GM13976 (cell line): Measurements from ENCODE around the gene AUTS2.

Source experiments
- DNase-seq: peaks from one replicate; pipeline ENCODE4 v3.0.0; 2012; ENCODE audit warnings: low spot score
- in situ Hi-C: fragments of 300-500 bp; cut with MboI; formaldehyde crosslinking; loops from one replicate; pipeline ENCODE4 v1.12.0; 2022; ENCODE audit warnings: low sequenced_read_pairs, mixed read lengths, inconsistent platforms; ENCODE audit not compliant: unreplicated experiment
- TF ChIP-seq, protein P1 (sequence below): IDR thresholded peaks from 2 replicates; pipeline ENCODE4 v1.5.1; 2012; ENCODE audit warnings: borderline replicate concordance, mild to moderate bottlenecking; ENCODE audit not compliant: insufficient read depth; ENCODE audit errors: extremely low read depth, missing control alignments, control extremely low read depth

The AUTS2 gene

DNA sequence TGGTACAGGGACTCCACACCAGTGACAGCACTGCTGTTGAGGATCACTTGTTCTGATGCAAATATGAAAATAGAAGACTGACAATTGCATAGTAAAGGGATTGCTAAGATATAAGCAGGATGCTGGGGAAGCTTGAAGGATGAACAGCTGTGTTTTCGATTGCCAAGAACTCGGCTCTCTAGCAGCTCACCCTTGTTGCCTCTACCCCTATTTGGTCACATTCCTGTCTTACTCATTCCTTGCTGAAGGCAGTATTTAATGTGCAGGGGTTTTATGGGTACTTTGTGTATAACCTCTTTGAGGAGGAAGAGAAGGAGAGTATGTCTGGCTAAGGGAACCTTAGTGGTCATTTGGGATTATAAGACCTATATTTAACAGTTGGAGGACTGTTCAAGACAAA lies 218.8 kb downstream of the AUTS2 start:
- no peak for DNase-seq
- in situ Hi-C loops, result no loop called here
- TF ChIP-seq, protein P1, sequence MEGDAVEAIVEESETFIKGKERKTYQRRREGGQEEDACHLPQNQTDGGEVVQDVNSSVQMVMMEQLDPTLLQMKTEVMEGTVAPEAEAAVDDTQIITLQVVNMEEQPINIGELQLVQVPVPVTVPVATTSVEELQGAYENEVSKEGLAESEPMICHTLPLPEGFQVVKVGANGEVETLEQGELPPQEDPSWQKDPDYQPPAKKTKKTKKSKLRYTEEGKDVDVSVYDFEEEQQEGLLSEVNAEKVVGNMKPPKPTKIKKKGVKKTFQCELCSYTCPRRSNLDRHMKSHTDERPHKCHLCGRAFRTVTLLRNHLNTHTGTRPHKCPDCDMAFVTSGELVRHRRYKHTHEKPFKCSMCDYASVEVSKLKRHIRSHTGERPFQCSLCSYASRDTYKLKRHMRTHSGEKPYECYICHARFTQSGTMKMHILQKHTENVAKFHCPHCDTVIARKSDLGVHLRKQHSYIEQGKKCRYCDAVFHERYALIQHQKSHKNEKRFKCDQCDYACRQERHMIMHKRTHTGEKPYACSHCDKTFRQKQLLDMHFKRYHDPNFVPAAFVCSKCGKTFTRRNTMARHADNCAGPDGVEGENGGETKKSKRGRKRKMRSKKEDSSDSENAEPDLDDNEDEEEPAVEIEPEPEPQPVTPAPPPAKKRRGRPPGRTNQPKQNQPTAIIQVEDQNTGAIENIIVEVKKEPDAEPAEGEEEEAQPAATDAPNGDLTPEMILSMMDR, result no peak

DNA sequence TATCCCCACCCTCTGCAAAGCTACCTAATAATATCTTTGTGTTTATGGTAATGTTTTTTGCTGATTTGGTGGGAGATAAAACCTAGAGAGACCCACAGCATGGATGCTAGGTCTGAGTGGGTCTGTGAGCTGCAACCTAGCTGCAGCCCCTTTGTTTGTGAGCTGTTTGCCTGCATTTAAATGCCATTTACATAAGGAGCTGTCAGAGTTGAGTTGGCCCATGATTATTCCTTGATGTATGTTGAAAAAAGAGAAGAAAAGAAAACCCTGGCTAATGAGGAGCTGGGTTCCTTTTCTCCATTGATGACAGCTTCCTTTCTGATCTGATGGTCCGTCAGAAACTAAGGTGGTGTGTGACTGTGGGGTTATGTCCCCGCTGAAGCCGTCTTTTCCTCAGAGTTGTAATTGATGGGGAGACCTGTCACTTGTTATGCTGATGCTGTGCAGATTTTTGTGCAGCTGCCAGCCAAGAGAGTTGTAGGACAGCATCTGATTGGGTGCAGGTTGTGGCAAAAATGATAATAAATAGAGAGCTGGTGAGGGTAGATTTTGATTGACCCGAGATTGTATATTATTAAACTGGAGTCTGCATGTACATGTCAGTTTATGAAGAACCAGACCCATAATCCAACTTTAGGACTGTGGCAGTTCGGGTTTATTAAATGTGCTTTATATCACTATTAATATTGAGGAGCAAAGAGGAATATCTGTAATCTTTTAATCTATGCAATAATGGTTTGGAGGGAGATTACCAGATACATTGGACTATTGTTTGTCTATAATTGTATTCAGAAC lies 219.8 kb downstream of the AUTS2 start:
- in situ Hi-C loops, result no loop called here
- TF ChIP-seq, protein P1, result no peak
- DNase-seq, result no peak

DNA sequence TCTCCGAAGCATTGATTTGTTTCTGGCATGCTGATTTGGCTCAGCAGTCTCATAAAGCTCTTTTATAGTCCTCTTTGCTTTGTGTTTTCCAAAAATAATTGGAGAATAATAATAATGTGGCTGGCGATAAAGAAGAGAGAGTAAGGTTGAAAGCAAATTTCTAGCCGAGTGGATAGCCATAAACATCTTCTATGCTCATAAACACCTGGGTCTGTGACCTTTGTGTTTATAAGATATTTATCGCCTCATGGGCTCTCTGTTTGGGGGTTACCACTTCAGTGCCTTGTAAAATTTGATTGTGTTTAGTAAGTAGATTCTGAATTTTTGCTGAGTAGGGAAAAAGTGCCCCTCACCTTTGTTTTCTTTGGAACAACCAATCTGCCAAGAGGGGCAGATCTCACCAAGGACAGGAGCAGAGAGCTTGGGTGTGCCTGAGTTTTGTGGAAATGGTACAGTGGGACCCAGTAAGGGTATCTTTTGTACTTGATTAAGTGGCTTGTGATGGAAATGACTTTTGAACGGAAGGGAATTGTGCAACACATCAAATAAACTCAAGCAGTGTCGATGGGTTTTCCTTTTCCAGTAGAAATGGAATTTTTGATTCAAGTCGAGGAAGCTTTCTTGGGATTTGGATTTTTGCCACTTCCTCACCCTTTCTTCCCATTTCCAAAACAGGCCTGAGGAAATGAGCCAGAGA lies 220.5 kb downstream of the AUTS2 start:
- no peak for DNase-seq
- in situ Hi-C loops, result no loop called here
- TF ChIP-seq, protein P1, result no peak

DNA sequence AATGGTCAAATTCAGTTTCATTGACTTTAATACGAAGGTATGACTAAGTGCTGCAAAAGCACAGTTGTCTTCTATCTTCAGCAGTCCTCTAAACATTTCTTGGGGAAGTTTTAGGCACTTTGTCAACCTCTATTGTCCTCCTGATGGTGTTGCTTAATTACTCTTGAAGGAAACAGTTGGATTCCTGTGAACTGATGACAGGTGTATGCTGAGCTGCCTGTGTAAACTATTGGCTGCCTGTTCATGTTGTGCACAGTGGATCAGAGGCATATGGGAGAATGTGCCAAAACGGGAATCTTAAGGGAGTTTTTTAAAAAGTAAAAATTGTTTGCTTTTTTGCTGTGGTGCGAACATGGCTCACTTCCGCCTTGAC lies 221.0 kb downstream of the AUTS2 start:
- in situ Hi-C loops, result no loop called here

DNA sequence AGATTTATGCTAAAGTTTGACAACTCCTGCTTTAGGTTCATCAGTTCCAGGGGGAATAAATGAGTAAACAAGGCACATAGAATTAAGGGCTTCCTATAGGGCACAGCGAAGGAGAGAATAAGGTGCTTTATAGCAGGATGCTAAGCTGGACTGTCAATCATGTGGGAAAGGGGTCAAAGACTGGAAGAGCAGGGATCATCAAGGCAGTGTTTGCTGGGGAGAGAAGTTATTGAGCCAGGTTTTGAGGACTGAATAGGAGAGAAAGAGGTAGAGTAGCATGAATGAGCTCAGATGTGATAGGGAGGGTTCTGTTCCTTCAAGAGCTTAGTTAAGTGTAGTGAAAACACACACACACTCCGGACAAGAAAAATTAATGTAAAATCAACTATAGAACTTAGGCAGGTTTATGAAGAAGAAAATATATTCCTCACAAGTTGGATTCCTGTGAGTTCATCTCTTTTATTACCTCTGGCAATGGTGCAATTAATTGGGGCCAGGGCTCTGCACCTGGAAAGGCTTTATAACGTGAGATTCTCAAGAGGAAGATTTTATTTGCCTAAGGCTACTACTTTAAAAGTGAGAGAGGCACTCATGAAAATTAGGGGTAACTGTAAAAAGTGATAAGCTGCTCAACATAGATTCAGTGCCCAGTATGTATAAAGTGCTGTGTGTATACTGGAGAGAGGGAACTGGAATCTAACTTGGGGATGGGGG lies 222.4 kb downstream of the AUTS2 start:
- in situ Hi-C loops, result no loop called here
- no peak for DNase-seq
- TF ChIP-seq, protein P1, result no peak

More for the DNA sequence above, 221.0 kb downstream of the AUTS2 start:
- DNase-seq, result no peak
- TF ChIP-seq, protein P1, result no peak

DNA sequence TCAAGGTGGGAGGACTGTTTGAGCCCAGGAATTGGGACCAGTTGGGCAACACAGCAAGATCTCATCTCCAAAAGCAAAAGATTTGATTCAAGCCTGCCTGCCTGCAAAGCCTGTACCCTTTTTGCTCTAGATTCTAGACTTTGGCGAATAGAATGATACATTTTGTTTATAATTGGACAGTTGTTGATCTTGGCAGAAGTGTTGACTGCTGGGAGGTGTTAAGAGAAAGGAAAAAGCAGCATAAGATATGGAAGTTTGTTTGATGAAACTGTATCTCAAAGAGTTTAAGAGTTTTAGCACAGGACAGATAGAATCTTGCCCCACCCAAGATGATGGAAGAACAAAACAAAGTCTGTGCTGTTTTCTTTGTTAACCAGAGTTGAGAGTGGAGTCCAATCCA lies 224.1 kb downstream of the AUTS2 start:
- no peak for DNase-seq
- TF ChIP-seq, protein P1, result no peak
- in situ Hi-C loops, result no loop called here
